Brain pericyte (primary cell): ENCODE results near the gene KRTAP25-1.

Experiments used
- DNase-seq: peaks from one replicate; pipeline ENCODE4 v3.0.0-alpha.2; 2012; ENCODE audit warnings: low read depth, low spot score

The KRTAP25-1 gene, protein sequence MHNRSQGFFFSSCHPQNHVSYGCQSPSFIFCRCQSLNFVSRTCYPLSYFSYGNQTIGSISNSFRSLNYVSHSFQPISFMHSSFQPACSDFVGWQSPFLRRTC

DNA sequence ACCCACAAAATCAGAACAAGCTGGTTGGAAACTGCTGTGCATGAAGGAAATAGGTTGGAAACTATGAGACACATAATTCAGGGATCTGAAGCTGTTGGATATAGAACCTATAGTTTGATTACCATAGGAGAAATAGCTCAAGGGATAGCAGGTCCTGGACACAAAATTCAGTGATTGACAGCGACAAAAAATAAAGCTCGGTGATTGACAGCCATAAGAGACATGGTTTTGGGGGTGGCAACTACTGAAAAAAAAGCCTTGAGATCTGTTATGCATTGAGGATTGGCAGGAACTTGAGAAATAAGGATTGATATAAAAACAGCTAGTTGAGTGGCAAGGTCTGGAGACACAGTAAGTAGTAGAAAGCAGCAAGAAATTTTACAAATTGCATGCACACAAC is at the start of gene KRTAP25-1:
KRTAP25-1 (minus strand) TSS at position 300 of the 400 bp plus-strand sequence; CDS start at position 276, 24 bp downstream.
- no peak for DNase-seq

- no peak for DNase-seq
These were observed 49.4 kb upstream of the KRTAP25-1 start for GRCh38 chr21:30338717-30339116.

DNA sequence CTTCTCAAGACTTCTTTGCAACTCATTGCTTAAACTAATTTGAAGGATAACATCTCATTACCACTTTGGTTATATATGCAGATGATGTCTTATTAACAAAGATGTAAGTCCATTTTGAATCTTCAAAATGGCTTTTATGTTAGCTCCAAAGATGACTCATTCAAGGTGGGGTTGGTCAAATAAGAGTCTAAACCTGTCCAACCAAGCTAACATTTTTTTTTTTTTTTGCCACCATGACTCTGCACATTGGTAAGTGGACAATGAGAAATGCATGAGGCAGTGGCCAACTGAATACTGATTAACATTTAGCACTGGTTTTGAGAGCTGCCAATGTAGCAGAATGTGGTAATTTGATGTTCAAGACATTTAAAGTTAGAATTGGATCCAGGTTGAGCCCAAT is 48.5 kb upstream of the KRTAP25-1 start:
- DNase-seq = no peak

- DNase-seq = no peak
These were observed 48.0 kb upstream of the KRTAP25-1 start, which contains the start of gene KRTAP27-1 for GRCh38 chr21:30337276-30337744. TSS of gene KRTAP27-1 (minus strand) at chr21:30337694. CDS start at chr21:30337668, 26 bp downstream.

- no peak for DNase-seq
These were observed 47.3 kb upstream of the KRTAP25-1 start for GRCh38 chr21:30336596-30336995.

- no peak for DNase-seq
These were observed 44.4 kb upstream of the KRTAP25-1 start for GRCh38 chr21:30333736-30334135.

- no peak for DNase-seq
These were observed 43.4 kb upstream of the KRTAP25-1 start for GRCh38 chr21:30332681-30333080.

DNA sequence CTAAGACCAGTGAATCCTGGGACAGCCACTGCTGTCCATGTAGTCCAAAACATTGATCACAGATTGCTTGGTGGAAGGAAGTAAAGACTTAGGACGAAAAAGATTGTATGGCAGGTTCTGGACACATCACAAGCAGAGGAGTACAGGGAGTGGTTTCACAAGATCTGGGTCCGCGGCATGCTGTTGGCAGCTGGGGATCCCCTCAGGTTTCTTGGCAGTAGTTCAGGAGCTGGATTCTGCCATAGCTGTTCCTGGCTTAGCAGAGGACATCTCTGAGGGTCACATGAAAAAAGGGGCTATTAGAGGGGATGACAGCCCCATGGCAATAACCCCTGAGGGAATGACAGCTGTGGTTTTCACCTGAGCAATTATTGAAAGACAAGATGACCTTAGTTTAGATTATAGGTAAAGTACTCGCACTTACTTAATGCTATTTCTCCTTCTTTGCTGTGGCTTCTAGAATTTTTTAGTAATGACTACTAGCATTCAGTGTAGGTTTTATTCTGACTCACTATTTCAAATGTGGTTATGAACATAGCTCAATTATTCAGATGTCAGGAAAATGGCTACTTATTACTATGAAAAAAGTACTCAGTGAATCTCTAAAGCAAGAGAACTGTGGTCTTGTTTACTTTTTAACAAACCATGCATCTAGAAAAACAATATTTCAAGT is 40.0 kb upstream of the KRTAP25-1 start:
- DNase-seq = no peak

DNA sequence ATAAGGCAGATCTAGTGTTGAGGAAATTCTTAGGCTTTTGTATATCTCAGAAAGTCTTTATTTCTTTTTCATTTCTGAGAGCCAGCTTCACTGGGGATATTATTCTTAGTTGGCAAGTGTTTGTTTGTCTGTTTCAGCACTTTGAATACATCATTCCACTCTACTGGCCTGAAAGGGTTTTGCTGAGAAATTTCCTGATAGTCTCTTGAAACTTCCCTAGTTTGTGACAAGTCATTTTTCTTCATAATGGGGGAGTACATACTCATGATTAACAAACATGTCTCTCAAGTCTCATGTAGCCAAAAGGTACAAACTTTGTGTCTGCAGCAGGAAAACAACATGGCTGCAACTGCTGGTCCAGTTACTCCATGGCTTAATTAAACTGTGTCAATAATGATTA is 37.1 kb upstream of the KRTAP25-1 start:
- DNase-seq = no peak

DNA sequence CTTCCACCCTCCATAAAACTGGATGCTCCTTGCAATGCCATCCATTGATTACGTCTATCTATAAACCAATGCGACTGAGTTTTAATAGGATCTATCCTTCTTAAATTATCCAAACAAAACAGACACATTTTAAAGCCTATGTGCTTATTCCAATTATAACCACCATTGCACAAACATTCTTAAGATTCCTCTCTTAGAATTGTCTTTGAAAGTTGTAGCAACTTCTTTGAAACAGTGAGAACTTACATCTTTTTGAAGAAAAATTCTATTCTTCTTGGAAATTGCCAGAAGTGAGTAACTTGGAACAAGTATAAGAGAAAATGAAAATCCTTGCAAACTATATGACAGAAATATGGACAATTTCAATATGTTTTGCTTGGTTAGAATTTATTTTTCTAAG is 30.9 kb upstream of the KRTAP25-1 start, which contains the start of gene KRTAP26-1:
KRTAP26-1 (minus strand) TSS at position 101 of the 400 bp plus-strand sequence. CDS start 280 bp downstream, outside the sequence.
- no peak for DNase-seq

- no peak for DNase-seq
These were observed 26.4 kb upstream of the KRTAP25-1 start for GRCh38 chr21:30315701-30316100.

DNA sequence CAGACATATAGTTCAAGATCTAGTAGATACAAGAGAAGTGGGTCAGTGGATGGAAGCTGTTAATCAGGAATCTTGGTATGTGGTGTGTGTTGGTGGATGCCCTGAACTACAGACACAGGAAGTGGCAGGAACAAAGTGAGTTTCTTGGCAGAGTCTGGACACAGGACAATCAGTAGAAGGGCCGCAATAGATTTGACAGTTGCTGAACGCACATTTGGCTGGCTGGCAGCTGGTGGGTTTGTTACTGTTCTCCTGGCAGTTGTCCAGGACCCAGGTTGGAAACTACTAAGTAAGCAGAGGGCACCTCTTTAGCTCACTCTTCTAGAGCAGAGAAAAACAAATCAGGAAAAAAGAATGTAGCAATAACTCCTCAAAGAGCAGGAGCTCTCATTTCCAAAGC is 17.6 kb upstream of the KRTAP25-1 start:
- DNase-seq = no peak

- DNase-seq = no peak
These were observed 15.8 kb upstream of the KRTAP25-1 start for GRCh38 chr21:30305136-30305535.

- DNase-seq = no peak
These were observed 6.5 kb downstream of the KRTAP25-1 start, which contains the start of gene KRTAP24-1 for GRCh38 chr21:30282850-30283249. TSS of gene KRTAP24-1 (minus strand) at chr21:30282950. CDS start at chr21:30282932, 18 bp downstream.

GRCh38 chr21:30271611-30272010 is 17.7 kb downstream of the KRTAP25-1 start:
- no peak for DNase-seq

DNA sequence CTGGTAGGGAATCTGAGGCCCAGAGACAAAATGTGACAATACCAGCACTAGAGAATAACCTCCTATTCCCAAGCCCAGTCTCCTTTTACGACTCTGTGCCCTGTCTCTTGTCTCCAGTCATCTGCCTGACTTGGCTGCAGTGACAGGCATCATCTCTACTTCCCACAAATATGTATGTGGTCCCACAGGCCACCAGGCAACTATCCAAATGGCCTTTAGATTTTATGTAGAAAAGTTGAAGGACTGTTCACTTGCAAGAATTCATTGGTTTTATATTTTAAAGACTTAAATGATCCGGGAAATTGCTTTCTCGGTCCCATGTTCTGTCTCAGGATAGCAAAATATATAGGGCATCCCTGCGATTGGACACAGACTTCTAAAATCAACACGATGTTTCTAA is 18.2 kb downstream of the KRTAP25-1 start:
- no peak for DNase-seq

DNA sequence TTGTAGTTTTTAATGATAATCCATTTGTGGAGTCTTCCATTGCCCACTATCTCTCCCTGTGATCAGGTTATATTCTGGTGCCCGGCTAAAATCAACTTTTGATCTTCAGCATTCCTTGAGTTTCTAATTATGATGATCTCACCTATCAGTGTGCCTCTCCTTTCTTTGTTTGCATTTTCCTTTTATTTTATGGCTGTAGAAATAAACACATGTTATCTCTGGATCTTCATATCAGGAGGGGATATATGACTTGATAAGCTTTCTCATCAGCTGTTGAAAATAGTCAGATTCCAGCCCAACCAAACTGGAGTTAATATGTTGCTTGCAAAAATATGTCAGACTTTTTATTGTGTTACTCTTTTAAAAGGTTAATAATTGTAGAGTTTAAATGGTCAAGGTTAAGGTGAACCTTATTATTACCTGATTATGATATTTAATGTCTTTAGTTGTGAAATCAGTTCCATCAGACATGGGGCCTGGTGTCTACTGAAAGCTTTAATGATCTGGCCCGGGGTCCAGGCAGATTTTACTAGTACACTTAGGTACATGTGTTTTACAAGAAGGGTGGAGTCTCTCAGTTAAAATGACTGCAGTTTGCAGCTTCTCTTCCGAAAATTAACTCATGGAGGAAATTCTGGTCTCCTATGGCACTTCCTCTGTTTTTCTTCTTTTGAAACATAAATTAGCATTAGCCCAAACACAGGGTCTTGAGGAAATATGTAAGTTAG is 19.3 kb downstream of the KRTAP25-1 start:
- DNase-seq = no peak

DNA sequence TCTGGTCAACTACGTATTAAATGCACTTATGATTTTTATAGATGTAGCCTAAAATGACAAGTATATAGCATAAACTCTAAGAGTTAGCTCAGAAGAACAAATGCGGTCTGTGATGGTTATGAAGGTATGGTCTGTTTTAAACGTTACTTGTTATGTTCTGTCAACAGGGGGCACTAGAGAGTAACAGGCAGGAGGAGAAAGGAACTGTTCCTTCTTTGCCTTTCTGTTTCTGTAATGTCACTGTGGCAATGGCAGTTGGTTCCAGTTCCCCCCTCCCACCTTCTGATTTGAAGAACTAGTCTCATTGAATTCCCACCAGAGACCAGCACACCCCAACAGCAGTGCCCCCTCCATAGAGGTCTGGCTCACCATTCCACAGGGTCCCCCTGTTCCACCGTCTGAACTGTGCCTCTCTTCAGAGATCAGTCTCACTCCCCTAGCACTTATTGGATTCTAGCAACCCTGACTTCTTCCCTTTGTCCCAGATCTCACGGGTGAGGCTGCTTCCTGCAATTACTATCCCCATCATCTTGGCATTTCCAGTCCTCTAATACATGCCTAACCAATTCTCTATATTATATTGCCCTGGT is 20.6 kb downstream of the KRTAP25-1 start:
- no peak for DNase-seq

DNA sequence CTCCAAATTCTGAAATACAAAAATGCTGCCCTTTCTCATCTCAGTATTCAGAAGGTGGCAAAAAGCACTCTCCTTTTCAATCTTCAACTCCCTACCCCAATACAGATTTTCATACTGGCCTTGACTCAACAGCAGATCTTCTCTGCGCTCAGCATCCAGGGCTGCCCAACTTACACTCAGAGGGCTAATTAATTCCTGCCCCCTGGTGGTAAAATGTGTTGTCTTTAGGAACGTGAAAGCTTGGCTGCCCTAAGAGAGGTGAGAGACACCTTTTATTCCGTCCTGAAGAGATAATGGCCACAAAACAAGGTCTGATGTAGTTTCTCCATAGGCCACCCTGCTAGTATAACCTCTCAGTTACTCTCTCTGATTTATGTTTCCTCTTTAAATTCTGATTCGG is 31.5 kb downstream of the KRTAP25-1 start:
- DNase-seq = no peak

GRCh38 chr21:30256100-30256499 is 33.2 kb downstream of the KRTAP25-1 start:
- no peak for DNase-seq

DNA sequence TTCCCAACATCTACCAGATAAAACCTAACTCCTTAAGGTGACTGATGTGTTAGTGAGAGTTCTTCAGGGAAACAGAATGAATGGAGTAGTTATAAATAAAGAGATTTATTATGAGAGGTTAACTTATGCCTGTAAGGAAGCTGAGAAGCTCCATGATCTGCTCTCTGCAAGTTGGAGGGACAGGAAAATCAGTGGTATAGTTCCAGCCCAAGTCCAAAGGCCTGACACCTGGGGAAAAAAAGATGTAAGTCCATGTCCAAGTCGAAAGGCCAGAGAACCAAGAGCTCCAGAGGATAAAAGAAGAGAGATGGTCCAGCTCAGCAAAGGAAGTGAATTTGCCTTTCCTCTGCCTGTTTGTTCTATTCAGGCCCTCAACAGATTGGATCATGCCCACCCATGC is 33.6 kb downstream of the KRTAP25-1 start:
- no peak for DNase-seq

- no peak for DNase-seq
These were observed 37.5 kb downstream of the KRTAP25-1 start for GRCh38 chr21:30251781-30252180.
